ENCODE results near the gene SUV39H1. TPM values are rescaled to one million over a fixed set of nuclear protein-coding genes. Genes with fewer than 3 reads are reported as not detected.

Gene SUV39H1
- total RNA-seq, 2 experiments from 2014 or later: 31.9 to 32.8 TPM

DNA sequence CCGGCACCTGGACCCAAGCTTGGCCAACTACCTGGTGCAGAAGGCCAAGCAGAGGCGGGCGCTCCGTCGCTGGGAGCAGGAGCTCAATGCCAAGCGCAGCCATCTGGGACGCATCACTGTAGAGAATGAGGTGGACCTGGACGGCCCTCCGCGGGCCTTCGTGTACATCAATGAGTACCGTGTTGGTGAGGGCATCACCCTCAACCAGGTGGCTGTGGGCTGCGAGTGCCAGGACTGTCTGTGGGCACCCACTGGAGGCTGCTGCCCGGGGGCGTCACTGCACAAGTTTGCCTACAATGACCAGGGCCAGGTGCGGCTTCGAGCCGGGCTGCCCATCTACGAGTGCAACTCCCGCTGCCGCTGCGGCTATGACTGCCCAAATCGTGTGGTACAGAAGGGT lies 3.7 kb downstream of the SUV39H1 start:
- Mint-ChIP-seq H3K9me3 (no peaks in the 10 kb centered on the region), H3K4me1 (peaks cover 17% of the 10 kb centered on the region), H3K4me3 (no peak overlapping the region), H3K27me3 (no peaks in the 10 kb centered on the region), H3K36me3 (peaks cover 17% of the 10 kb centered on the region), H3K27ac (no peak overlapping the region)
- DNase-seq: no peak

DNA sequence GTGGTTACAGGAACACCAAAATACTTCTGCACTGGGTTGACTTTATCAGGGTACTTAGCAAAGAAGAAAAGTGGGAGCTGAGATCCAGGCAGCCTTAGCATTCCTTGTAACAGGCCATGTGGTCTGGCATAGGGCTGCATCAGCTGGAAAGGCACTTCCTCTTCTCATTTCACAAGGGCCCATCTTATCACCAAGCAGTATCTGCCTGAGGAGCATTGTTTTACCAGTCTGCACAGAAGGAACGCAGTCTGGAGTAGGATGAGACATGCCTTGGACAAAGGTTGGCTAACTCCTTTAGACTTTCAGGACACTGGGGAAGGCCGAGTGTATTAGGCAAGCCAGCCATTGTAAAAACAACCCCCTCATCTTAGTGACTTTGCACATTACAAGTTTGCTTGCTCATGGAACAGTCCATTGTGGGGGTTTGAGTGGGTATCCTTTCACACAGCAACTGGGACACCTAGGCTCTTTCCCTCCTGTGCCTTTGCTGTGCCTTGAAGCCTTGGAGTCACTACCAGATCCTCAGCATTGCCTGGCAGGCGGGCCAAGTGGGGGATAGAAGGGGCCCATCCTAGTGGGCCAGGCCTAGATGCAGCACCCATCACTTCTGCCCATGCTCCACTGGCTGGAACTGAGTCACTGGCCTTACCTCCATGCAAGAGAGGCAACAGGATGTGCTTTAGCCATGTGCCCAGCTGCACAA lies 4.6 kb downstream of the SUV39H1 start:
- Mint-ChIP-seq H3K27ac (no peak overlapping the region), H3K4me3 (no peak overlapping the region), H3K36me3 (peaks cover 17% of the 10 kb centered on the region), H3K4me1 (peaks cover 9% of the 10 kb centered on the region), H3K9me3 (no peaks in the 10 kb centered on the region), H3K27me3 (no peaks in the 10 kb centered on the region)
- no peak for DNase-seq

DNA sequence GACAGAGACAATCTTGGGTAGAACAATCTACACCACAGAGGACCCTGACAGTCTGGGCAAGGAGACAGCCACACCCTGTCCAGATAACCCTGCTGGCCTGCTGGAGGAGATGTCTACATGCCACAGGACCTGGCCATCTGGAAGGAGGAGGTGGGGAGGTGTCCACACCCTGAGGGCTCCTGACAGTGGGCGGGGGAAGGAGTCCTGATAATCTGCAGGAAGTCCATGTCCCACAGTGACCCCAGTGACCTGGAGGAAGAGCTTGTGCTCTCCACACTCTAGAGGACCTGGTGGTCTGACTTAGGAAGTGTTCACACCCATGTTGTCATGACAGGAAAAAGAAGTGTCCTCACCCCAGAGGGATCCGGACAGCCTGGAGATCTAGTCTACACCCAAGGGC lies 5.5 kb downstream of the SUV39H1 start:
- Mint-ChIP-seq H3K4me3 (no peak overlapping the region), H3K4me1 (peaks cover 8% of the 10 kb centered on the region), H3K27ac (no peak overlapping the region), H3K9me3 (no peaks in the 10 kb centered on the region), H3K36me3 (peaks cover 17% of the 10 kb centered on the region), H3K27me3 (no peaks in the 10 kb centered on the region)
- no peak for DNase-seq

DNA sequence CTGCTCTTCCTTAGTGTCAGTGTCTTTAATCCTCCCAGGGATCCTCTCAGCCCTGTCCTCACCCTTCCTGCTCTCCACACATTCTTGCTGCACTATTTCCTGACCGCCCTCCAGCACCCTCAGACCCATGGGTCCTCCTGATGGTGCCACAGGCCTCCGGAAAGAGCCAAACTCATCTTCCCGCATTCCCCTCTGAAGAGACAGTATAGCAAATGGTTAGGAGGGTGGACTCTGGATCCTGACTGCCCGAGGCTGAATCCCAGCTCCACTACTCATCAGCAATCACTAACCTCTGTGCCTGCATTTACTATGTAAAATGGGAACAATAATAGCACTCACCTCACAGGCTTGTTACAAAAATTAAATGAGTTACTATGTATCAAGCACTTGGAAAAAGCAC lies 6.2 kb downstream of the SUV39H1 start:
- Mint-ChIP-seq H3K27ac (no peak overlapping the region), H3K4me3 (no peak overlapping the region), H3K4me1 (peaks cover 8% of the 10 kb centered on the region), H3K36me3 (peaks cover 12% of the 10 kb centered on the region), H3K9me3 (no peaks in the 10 kb centered on the region), H3K27me3 (no peaks in the 10 kb centered on the region)
- DNase-seq: no peak

GRCh38 chrX:48703228-48703627 lies 6.7 kb downstream of the SUV39H1 start:
- Mint-ChIP-seq H3K4me1 (peaks cover 8% of the 10 kb centered on the region), H3K4me3 (no peak overlapping the region), H3K27ac (no peak overlapping the region), H3K27me3 (no peaks in the 10 kb centered on the region), H3K9me3 (no peaks in the 10 kb centered on the region), H3K36me3 (peaks cover 16% of the 10 kb centered on the region)
- DNase-seq: no peak

DNA sequence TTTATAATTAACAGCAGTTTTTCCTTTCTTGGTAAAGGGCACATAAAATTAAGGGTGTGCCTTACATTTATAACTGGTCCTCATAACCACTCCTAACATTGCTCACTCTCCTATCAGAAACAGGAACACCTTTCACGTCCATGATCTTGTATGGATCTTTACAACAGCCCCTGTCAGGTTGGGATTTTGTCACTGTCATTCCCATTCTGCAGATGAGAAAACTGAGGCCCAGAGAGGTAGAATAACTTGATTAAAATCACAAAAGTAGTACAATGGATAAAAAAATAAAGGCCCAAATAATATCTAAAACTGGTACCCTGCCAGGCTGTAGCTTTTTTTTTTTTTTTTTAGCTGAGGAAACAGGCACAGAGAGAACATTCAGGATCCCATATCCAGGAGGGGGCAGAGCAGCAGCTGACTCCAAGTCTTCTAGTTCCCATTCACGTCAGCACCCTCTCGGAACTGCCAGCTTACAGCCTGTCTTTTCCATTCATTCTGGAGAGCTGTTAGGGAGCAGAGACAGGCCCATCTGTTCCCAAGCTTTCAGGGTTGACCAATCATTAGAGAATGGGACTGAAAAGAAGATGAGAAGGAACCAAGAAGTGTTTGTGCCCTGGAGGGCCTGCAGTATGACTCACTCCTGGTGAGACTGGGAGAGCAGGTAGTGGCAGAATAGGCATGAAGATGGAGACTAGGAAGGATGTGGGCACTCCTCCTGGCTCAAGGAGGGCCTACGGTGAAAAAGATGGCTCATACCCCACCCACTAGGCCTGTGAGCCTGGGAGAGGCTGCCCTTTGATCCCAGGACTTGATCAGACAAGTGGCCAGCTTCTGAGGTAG lies 7.3 kb downstream of the SUV39H1 start:
- H3K4me3 Mint-ChIP-seq: no peak overlapping the region
- DNase-seq: no peak
- peaks cover 16% of the 10 kb centered on the region for H3K36me3 Mint-ChIP-seq
- H3K9me3 Mint-ChIP-seq: no peaks in the 10 kb centered on the region
- H3K27ac Mint-ChIP-seq: no peak overlapping the region
- no peaks in the 10 kb centered on the region for H3K27me3 Mint-ChIP-seq
- peaks cover 8% of the 10 kb centered on the region for H3K4me1 Mint-ChIP-seq

DNA sequence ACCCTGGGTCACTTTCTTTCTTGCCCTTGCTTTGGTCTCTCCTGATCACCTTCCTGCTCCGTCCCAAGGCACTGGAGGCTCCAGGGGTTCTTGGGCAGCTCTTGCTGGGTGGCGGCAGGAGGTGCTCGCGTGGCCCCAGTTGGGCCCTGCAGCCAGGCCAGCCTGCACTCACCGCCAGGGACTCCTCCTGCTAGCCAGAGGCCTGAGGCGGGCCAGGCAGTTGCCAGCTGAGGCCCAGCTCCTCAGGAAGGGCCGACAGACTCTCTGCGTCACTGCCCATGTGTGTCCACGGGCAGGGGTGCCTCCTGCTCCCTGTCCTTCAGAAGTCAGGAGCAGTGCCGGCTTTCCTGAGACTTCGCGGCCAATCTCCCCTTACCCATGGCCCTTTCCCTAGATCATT lies 9.3 kb downstream of the SUV39H1 start:
- no peak overlapping the region for H3K4me3 Mint-ChIP-seq
- no peaks in the 10 kb centered on the region for H3K9me3 Mint-ChIP-seq
- H3K4me1 Mint-ChIP-seq: peaks cover 13% of the 10 kb centered on the region
- DNase-seq: no peak
- H3K27ac Mint-ChIP-seq: no peak overlapping the region
- H3K36me3 Mint-ChIP-seq: peaks cover 9% of the 10 kb centered on the region
- no peaks in the 10 kb centered on the region for H3K27me3 Mint-ChIP-seq

GRCh38 chrX:48709522-48710112 lies 13.1 kb downstream of the SUV39H1 start:
- H3K27ac Mint-ChIP-seq: no peak overlapping the region
- H3K36me3 Mint-ChIP-seq: peaks cover 23% of the 10 kb centered on the region

GRCh38 chrX:48711162-48711928 lies 14.8 kb downstream of the SUV39H1 start:
- H3K9me3 Mint-ChIP-seq: peaks cover 12% of the 10 kb centered on the region
- H3K36me3 Mint-ChIP-seq: peaks cover 25% of the 10 kb centered on the region
- H3K27me3 Mint-ChIP-seq: no peaks in the 10 kb centered on the region
- no peak overlapping the region for H3K27ac Mint-ChIP-seq
- H3K4me1 Mint-ChIP-seq: peaks cover 58% of the 10 kb centered on the region
- no peak for DNase-seq
- H3K4me3 Mint-ChIP-seq: no peak overlapping the region

More at GRCh38 chrX:48709522-48710112, 13.1 kb downstream of the SUV39H1 start:
- Mint-ChIP-seq H3K4me3 (no peak overlapping the region), H3K4me1 (peaks cover 43% of the 10 kb centered on the region), H3K27me3 (no peaks in the 10 kb centered on the region), H3K9me3 (peaks cover 7% of the 10 kb centered on the region)
- no peak for DNase-seq

GRCh38 chrX:48711929-48712505 lies 15.5 kb downstream of the SUV39H1 start:
- Mint-ChIP-seq H3K27me3 (no peaks in the 10 kb centered on the region), H3K36me3 (peaks cover 28% of the 10 kb centered on the region), H3K4me1 (peaks cover 59% of the 10 kb centered on the region), H3K27ac (peak overlapping the region; percentile 71), H3K4me3 (peak overlapping the region; percentile 24), H3K9me3 (peaks cover 16% of the 10 kb centered on the region)
- no peak for DNase-seq

DNA sequence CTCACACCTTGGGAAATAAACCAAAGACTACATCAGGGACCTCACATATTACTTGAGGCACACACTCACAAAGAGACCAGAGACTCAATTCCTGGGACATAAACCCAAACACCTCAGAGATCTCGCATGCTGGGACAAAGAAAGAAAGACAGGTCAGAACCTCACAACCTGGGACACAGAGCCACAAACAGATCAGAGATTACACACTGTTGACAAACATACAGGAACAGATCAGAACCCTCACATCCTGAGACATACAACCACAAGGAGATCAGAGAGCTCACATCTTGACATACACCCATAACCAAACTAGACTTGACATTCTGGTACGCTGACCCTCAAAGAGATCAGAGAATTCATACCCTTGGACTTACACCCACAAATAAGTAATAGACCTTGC lies 17.3 kb downstream of the SUV39H1 start:
- H3K36me3 Mint-ChIP-seq: peaks cover 31% of the 10 kb centered on the region
- H3K9me3 Mint-ChIP-seq: peaks cover 19% of the 10 kb centered on the region
- no peaks in the 10 kb centered on the region for H3K27me3 Mint-ChIP-seq
- peaks cover 67% of the 10 kb centered on the region for H3K4me1 Mint-ChIP-seq
- DNase-seq: no peak
- peak overlapping the region; percentile 6 for H3K4me3 Mint-ChIP-seq
- H3K27ac Mint-ChIP-seq: peak overlapping the region; percentile 58

GRCh38 chrX:48714573-48714972 lies 18.0 kb downstream of the SUV39H1 start:
- H3K36me3 Mint-ChIP-seq: peaks cover 31% of the 10 kb centered on the region
- H3K27me3 Mint-ChIP-seq: no peaks in the 10 kb centered on the region
- H3K27ac Mint-ChIP-seq: peak overlapping the region; percentile 47
- peaks cover 71% of the 10 kb centered on the region for H3K4me1 Mint-ChIP-seq
- peaks cover 19% of the 10 kb centered on the region for H3K9me3 Mint-ChIP-seq
- DNase-seq: no peak
- H3K4me3 Mint-ChIP-seq: no peak overlapping the region

DNA sequence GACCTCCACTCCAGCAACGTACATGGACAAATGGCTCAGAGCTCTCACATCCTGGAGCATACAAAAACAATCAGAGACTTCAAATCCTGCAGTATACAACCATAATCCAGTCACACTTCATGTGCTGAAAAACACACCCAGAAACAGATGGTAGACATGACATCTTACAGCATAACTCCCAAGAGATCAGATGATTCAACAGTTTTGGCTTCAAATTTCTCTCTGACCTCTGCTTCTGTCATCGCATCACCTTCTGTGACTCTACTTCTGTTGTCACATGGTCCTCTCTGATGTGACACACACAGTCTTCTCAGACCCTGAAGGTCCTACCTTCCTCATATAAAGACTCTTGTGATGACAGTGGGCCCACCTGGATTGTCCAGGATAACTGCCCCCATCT lies 18.5 kb downstream of the SUV39H1 start:
- Mint-ChIP-seq H3K27me3 (no peaks in the 10 kb centered on the region), H3K4me1 (peaks cover 71% of the 10 kb centered on the region), H3K9me3 (peaks cover 19% of the 10 kb centered on the region), H3K4me3 (no peak overlapping the region), H3K27ac (peak overlapping the region; percentile 47), H3K36me3 (peaks cover 31% of the 10 kb centered on the region)
- DNase-seq: no peak

GRCh38 chrX:48715876-48716502 lies 19.5 kb downstream of the SUV39H1 start:
- Mint-ChIP-seq H3K4me1 (peaks cover 64% of the 10 kb centered on the region), H3K36me3 (peaks cover 30% of the 10 kb centered on the region), H3K27me3 (no peaks in the 10 kb centered on the region), H3K27ac (peak overlapping the region; percentile 22), H3K9me3 (peaks cover 19% of the 10 kb centered on the region), H3K4me3 (no peak overlapping the region)
- DNase-seq: no peak
